CD4-positive, alpha-beta T cell treated with Interleukin-21 for 1 hour (primary cell): Measurements from ENCODE around the gene RAMP1.
A peak's percentile ranks its signal among the peaks of the same experiment; 100 is the strongest.

Source experiments
- DNase-seq: peaks from one replicate; pipeline ENCODE4 v3.0.0-alpha.2; 2020

The RAMP1 gene

DNA sequence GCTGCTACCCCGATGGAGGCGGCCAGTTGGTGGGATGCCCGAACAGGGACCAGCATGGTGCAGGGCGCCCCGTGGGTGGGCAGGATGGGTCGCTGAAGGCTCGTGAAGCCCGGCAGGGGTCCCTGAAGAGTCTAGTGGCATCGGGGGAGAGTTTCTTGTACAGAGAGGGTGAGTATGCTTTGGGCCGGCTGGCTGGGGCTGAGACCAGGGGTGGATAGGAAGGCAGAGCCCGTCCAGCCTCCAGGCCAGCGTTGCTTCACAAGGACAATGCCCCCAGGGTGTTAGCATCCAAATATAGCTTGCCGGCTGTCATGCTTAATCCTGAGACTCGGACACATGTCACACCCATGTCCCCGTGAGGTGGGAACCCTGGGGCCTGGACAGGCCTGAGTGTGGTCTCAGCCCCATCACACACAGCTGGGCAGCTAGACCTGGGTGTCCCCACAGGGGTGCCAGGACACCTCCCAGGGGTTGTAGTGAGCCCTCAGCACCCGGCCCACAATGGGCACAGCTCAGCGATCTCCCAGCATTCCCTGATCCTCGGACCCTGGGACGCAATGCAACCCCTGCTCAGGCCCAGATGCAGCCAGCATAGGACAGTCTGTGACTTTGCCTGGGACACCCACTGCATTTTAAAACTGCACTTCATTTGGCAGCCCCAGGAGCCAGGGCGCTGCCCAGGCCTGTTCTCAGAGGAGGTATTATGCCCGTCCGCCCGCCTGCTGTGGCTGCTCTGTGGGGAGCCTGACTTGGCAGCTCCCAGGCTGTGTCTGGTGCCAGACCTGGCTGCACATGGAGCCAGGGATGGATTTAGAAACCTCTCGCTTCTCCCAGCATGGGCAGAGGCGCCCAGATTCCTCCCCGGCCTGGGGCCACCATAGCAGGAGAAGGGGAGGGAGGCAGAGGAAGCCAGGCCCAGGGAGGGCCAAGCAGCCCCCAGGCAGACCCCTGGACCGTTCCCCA is 36.4 kb downstream of the RAMP1 start:
- DNase-seq = no peak

DNA sequence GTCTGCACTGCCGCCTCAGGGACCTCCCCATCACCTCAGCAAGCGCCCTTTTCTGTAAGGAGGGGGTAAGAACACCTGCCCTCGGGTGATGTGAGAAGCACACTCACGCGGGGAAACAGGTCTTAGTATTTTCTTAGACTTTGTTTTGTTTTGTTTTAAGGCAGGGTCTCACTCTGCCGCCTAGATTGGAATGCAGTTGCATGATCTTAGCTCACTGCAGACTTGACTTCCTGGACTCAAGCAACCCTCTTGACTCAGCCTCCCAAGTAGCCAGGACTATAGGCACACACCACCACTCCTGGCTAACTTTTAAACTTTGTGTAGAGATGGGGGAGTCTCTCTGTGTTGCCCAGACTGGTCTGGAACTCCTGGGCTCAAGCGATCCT is 37.1 kb downstream of the RAMP1 start:
- DNase-seq = no peak

DNA sequence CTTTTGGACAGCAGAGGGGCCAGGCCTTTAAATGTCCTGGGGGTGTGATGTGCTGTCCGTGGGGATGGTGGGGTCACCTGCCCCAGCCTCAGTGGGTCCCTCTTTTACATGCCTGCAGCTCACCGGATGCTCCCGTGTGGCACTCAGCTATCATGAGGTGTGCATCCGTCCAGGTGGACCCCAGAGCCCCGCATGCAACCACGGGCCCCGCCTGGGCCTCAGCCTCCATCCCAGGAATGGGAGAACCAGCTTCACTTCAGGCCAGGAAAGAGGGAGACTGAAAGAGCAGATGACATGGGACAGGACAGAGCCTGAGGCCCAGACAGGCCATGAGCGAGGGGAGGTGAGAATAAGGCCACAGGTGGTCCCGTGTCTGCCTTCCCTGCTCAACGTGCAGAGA is 37.5 kb downstream of the RAMP1 start:
- DNase-seq = no peak

DNA sequence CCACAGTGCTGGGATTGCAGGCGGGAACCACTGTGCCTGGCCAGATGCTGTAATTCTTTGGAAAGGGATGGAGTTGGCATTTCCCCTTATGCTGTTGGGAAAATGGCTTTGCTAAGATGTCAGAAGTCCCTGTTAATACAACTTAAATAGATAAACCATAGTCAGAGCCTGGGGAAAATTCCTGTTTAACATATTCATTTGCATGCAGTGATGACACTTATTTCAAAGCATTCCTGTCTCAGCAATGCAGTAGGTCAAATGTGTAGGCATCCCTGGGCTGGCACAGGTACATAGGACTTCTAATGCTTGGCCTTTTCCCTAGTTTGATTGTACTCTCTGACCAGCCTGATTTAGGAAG is 38.6 kb downstream of the RAMP1 start:
- no peak for DNase-seq

DNA sequence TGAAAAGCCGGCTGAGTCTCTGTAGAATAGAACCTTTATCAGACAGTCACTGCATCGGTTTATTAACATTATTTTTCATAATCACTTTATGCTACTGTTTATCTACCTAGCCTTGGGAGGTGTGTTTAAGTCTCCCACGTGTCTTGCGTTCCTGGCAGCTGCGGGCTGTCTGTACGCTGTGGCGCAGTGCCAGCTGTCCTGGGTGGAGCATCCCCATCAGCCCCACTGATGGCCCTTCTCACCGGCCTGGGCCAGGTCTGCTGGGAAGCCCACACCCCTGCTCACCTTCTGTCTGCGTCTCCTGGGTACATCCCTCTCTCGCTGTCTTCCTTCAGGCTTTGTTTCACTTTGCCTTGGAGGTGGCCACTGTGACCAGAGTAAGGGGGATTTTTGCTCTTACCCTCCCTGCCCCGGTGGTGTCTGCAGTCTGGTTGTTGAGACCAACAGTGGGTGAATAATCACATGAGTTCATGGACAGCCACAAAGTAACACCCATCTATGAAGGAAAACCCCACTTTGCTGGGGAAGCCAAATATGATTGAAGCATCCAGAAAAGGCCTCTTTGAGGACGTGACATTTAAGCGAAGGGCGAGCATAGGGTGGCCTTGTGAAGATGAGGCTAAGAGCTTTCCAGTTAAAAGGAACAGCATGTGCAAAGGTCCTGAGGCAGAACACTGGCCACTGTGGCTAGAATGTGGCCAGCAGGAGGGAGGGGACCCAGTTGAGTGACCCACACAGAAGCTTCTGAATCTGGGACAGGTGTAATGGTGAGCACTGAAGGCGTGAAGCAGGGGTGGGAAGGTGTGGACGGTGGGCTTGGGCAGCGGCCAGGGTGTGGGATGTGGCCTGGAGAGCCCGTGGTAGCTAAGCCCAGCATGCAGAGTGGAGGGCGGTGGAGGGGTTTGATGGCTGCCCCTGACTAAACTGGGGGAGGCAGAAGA is 41.7 kb downstream of the RAMP1 start:
- DNase-seq = peak; percentile 23

DNA sequence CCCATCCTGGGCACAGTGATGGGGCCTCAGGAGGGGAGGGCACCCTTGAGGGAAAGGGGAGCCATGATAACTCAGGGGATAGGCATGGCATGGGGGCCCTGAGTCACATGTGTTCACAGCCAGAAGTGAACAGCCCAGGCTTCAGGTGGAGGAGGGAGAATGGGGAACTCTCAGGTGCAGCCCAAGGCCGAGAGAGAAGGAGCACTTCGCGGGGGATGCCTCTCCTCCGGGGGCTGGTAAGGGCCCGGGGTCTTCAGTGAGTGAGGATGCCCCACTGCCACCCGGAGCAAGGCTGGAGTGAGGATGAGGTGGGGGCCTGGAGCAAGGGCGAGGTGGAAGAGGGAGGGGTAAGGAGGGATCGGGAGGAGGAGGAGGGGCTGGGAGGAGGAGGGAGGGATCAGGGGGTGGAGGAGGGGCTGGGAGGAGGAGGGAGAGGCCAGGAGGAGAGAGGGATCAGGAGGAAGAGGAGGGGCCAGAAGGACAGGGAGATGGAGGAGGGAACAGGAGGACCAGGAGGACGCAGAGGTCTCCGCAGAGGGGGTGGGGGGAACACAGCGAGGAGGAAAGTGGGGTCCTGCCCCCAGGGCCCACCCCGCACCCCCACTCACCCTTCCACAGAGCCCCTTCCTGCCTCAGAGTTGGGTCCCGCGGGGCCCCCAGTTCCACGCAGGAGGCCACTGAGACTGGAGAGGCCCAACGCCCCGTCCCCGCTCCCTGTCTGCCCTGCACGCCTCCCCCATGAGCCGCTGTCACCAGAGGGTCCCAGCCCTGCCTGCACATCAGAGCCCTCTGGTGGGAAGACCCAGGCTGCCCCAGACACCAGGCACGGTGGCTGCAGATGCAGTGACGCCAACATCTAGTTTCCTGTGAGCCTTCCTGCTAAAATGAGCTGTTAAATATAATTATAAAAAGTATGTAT is 42.8 kb downstream of the RAMP1 start:
- DNase-seq = peak; percentile 19

DNA sequence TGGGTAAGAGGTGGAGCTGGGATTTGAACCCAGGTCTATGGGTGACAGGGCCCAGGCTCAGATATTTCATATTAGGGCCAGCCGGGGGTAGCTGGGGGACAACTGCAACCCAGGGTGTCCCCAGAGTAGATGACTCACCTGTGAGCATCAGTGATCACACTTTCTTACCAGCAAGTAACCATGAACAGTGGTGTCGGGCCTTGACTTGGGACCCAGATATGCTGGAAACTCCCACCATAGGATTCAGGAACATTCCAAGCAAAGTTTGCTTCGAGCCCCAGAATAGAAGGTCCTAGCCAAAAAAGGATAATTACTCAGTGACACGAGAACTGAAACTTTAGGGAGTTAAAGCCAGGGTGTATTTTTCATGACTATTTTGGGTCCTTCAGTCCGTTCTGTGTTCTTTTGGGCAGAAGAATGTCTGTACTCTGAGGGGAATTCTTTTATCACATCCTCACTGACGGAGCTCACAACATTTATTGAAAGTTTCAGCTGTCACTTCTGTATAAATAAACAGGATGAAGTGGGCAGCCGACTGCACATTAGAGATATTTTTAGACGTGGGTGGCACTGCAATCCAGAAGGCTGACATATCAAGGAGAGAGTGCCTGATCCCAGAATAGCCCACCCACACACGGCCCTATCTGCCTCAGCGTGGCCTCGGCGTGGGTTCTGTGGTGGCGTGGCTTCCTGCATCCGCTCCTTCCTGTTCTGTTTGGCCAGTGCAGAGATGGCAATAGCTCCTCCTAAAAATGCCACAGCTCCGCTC is 45.6 kb downstream of the RAMP1 start:
- no peak for DNase-seq

DNA sequence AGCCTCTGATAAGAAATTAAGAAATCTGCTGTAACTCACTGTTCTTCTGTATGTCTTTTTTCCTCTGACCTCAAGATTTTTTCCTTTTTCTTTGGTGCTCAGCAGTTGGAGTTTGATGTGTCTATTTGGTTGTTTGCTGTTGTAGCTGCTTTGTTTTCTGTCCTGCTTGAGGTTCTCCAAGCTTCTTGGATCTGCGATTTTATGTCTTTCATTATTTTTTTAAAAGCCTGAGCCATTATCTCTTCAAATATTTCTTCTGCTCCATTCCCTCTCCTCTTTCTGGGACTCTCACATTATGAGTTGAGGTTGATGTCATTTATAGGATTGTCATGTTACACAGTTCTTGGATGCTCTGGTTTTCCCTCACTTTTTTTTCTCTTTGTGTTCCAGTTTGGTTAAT is 47.7 kb downstream of the RAMP1 start:
- DNase-seq = no peak

DNA sequence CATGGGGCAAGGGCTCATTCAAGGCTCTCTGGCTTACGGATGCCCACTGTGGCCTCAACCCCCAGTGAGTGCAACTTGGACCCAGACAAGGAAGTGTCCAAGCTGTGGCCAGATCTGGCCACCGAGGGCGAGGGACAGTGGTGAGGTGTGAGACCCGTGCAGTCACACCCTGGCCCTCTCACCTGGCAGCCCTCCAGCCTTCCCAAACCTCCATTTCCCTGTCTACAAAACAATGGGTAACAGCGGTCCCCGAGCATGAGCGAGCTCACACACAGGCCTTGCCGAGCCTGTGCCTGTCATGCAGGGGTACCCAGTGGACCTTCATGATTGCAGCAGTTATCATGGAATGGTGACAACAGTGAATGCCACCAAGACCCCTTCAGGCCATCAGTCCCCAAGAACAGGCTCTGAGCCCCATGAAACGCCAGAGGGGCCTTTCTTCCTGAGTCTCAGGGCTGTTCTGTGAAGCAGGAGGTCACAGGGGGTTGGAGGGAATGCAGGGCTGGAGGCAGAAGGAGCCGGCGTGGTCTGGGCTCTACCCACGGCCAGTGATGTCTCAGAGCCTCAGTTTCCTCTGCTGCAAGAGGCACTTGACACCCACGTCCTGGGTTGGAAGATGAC is 49.8 kb downstream of the RAMP1 start:
- no peak for DNase-seq

DNA sequence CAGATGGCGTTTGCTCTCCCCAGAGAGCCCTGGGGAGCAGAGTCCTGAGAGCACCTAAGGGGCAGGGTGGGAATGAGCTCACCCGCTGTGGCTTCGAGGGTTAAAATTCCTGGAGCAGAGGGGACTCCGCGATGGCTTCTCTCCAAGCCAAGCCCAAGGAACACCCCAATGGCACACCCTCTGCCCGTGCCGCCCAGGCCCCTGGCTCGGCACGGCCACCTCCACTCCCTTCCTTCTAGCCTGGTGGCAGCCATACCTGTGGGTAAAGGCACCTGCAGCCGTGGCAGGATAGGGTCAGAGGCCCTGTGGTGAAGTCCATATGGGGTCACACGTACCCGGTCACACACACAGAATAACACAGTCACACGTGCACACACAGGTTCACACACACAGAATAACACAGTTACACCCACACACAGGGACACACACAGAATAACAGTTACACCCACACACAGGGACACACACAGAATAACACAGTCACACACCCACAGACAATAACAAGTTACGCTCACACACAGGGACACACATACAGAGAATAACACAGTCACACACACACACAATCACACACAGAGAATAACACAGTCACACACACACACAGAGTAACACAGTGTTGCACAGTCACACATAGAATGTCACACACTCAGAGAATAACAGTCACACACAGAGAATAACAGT is 50.5 kb downstream of the RAMP1 start:
- no peak for DNase-seq

DNA sequence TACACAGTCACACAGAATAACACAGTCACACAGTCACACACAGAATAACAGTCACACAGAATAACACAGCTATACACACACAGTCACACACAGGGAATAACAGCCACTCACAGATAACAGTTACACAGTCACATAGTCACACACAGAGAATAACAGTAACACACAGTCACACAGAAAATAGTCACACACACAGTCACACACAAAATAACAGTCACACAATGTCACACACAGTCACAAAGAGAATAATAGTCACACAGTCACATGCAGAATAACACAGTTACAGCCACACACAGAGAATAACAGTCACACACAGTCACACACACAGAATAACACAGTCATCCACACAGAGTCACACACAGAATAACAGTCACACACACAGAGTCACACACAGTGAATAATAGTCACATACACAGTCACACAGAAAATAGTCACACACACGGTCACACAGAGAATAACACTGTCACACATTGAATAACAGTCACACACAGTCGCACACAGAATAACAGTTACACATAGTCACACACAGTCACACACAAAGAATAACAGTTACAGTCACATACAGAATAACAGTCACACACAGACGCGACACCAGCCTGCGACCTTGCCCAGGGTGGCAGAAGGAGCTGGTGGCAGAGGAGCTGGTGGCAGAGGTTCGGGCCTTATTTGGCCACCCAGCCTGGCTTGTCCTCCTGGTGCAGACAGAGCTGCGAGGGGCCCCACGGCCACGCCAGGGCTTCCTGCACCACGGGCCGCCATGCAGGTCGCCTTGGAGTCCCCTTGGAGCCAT is 51.3 kb downstream of the RAMP1 start:
- no peak for DNase-seq

DNA sequence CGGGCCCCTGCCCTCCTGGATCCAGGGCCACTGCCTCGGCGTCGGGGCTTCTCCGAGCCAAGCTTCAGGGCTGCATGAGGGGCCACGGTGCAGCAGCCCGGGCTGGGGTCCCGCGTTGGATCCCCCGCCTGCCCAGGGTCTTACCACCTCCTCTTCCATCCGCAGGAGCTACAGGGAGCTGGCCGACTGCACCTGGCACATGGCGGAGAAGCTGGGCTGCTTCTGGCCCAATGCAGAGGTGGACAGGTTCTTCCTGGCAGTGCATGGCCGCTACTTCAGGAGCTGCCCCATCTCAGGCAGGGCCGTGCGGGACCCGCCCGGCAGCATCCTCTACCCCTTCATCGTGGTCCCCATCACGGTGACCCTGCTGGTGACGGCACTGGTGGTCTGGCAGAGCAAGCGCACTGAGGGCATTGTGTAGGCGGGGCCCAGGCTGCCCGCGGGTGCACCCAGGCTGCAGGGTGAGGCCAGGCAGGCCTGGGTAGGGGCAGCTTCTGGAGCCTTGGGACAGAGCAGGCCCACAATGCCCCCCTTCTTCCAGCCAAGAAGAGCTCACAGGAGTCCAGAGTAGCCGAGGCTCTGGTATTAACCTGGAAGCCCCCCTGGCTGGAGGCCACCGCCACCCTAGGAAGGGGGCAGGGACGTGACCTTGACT is 52.1 kb downstream of the RAMP1 start:
- no peak for DNase-seq

DNA sequence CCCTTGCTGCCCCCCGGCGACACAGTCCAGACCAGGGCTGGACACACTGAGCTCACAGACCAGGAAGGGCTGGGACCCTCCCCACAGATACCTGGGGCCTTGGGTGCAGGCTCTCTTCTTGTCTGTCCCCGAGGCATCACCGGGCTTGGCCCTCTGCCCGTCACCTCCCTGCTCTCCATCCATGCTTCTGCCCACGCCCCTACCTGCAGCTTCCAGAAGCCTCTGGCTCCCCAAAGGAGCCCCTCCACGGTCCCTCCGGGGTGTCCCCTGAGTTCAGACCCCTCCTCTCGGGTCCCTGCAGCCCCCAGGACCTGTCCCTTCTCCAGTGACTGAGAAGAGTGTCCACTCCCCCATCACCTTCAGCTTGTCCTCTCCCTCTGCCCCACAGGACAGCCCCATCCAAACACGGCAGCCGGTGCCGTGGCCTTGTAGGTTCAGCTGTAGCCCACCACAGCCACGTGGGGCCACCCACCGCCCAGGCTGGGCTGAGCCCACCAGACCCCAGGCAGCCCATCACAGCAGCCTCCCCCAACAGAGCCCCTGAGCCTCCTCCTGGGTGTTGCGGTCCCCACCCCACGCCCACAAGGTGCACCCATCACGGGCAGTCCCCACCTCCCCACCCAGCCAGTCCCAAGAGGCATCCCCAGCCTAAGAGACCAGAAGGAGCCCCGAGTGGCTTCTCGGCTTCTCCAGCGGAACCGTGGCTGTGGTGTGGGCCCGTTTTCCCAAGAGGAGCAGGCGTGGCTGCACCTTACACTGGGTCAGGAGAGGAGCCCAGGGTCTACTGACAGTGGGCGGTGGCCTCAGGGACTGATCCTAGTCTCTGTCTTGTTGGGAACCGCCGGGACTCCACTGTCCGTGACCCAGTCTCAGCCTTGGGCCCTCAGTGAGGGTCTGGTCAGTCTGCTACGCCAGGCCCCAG is 53.1 kb downstream of the RAMP1 start:
- no peak for DNase-seq

DNA sequence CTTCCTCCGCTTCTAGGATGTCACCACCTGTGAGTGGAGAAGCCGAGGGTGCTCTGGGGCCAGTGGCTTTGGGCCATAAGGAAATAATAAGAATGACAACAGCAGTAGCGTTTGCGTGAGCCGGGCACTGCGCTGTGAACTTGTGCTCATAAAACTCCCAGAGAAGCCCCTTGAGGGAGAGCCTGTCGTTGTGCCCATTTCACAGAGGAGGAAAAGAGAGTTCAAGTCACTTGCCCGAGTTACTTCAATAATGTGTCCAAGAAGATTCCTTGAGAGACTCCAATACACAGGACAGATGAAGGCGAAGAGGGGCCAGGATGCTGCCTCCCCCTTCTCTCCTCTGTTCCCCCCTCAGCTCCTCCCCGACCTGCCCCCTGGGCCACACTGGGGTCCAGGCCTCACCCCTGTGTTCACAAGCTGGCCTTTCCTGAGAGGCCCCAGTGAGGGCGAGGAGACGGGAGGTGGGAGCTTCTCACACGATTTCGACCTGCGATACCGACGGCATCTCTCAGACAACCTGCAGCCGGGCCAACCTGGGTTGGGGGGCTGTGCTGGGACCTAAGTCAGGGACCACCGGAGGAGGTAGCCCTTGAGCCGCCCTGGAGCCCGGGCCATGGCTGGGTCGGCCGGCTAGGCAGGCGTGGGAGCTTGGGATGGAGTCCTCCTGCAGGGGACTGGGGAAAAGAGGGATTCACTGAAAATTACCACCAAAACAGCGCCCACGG is 53.9 kb downstream of the RAMP1 start:
- DNase-seq = no peak

DNA sequence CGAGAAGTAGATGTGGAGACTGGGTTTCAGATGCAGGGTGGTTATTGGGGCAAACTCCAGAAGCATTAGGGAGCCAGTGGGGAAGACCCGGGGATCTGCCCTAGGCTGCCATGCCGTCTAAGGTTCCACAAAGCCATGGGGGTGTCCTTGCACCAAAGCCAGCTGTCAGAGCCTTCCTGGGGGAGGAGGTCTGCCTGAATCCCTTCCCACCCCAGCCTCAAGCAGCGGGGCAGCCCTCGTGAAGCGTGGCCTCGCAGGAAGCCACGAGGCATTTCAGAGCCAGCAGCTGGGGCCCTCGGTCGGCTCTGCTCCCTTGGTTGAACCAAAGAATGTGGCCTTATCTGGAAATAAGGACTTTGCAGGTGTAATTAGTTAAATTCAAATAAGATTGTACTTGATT is 56.2 kb downstream of the RAMP1 start:
- no peak for DNase-seq

DNA sequence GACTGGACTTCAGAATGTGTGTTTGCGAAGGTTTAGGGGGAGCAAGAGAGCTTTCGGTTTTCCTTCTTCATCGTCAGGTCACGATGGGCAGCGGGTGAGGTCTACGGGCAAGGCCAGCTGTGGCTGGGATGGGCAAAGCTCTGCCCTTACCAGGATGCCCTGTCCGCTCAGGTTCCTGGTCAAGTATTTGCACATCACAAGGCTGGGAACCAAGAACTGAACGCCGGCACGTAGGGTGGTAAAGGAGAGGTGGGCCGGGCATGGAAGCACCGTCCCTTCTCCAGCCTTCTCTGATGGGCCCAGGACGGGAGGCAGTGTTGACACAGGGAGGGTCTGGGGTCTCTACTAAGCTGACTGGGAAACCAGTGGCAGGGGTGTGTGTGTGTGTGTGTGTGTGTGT is 56.9 kb downstream of the RAMP1 start:
- DNase-seq = no peak

DNA sequence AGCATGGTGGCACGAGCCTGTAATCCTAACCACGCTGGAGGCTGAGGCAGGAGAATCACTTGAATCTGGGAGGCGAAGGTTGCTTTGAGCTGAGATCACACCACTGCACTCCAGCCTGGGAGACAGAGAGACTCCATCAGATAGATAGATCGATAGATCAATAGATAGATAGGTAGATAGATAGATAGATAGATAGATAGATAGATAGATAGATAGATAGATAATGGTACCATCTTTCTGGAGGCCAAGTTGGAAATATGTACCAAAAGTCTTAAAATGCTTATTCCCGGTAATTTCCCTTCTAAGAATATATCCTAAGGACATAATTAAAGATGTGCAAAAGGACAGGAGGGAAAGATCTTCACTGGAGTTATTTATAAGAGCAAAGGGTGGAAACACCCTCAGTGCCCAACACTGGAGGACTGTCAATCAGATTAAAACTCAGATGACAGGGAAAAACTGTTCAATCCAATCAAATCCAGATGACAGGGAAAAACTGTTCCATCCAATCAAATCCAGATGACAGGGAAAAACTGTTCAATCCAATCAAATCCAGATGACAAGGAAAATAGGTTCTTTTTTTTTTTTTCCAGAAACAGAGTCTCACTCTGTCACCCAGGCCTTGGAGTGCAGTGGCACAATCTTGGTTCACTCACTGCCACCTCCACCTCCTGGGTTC is 58.4 kb downstream of the RAMP1 start:
- DNase-seq = no peak
